OCI-LY3 (cell line): ENCODE results near the gene DISP3.
A peak's percentile ranks its signal among the peaks of the same experiment; 100 is the strongest.

Source experiments
- H2AFZ ChIP-seq: fragments of 200-600, 300-600 bp; shearing (Covaris generic); 2 replicates; pipeline ENCODE4 v1.6.0; 2014; ENCODE audit warnings: antibody characterized with exemption, low read depth, low read length
- H3K27ac ChIP-seq: fragments of 200-600, 300-600 bp; sonication (generic); 2 replicates; pipeline ENCODE4 v1.5.1; 2014; ENCODE audit warnings: mild to moderate bottlenecking, low read length, moderate library complexity, mixed read lengths
- H3K27me3 ChIP-seq: fragments of 200-600, 300-600 bp; sonication (generic); 2 replicates; pipeline ENCODE4 v1.6.1; 2014; ENCODE audit warnings: low read depth, low read length, mixed read lengths
- H3K36me3 ChIP-seq: fragments of 200-600, 300-600 bp; sonication (generic); replicated peaks from 2 replicates; pipeline ENCODE3; 2014; ENCODE audit warnings: low read depth, low read length, mixed read lengths
- H3K4me1 ChIP-seq: fragments of 300-600, 200-600 bp; sonication (generic); 2 replicates; pipeline ENCODE4 v1.6.1; 2014; ENCODE audit warnings: low read length, mixed read lengths
- H3K4me2 ChIP-seq: fragments of 200-600, 300-600 bp; sonication (generic); 2 replicates; pipeline ENCODE4 v1.6.1; 2014; ENCODE audit warnings: low read length, mixed read lengths
- H3K4me3 ChIP-seq: fragments of 300-600, 200-600 bp; sonication (generic); 2 replicates; pipeline ENCODE4 v1.5.1; 2014; ENCODE audit warnings: antibody characterized with exemption, mild to moderate bottlenecking, low read length, moderate library complexity
- H3K79me2 ChIP-seq: fragments of 300-600, 200-600 bp; shearing (Covaris generic); 2 replicates; pipeline ENCODE4 v1.6.1; 2014; ENCODE audit warnings: mild to moderate bottlenecking, low read length, mixed read lengths
- H3K9ac ChIP-seq: fragments of 300-600, 200-600 bp; shearing (Covaris generic); 2 replicates; pipeline ENCODE4 v1.6.0; 2014; ENCODE audit warnings: mild to moderate bottlenecking, low read length, moderate library complexity
- H3K9me3 ChIP-seq: fragments of 200-600, 300-600 bp; shearing (Covaris generic); 2 replicates; pipeline ENCODE4 v1.6.1; 2014; ENCODE audit warnings: low read length, mixed read lengths; ENCODE audit not compliant: insufficient read depth
- H4K20me1 ChIP-seq: fragments of 200-600, 300-600 bp; sonication (generic); 2 replicates; pipeline ENCODE4 v1.6.1; 2016; ENCODE audit warnings: low read length, mixed read lengths; ENCODE audit not compliant: insufficient read depth
- CTCF ChIP-seq: fragments of 200-600, 300-600 bp; sonication (generic); IDR thresholded peaks from 2 replicates; pipeline ENCODE4 v1.5.1; 2014; ENCODE audit warnings: antibody characterized with exemption, low read length, low read depth
- EZH2phosphoT487 ChIP-seq: fragments of 200-600 bp; shearing (Covaris generic); IDR thresholded peaks from 2 replicates; pipeline ENCODE4 v1.6.1; 2018; ENCODE audit warnings: antibody characterized with exemption, mixed run types, low read depth

DISP3 gene

DNA sequence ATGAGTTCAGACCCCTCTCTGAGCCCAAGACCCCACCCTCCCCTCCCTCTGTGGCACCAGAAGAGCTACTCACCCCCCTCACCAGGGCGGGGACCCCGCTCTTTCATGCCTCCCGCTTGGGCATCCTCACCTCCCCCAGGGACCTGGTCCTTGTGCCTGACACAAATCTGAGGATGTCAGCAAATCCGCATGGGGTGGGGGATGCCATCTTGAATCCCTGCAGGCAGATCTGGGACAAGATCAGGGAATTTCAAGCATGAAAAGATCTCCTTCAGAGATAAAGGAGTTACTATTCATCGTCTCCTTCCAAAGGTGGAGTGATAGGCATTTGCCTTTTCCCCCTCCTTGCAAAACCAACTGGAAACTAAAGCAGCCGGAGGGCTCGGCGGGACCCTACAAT, 81.1 kb downstream of the DISP3 start:
- Histone ChIP-seq H3K9ac (no peak overlapping the region), H3K79me2 (no peaks in the 10 kb centered on the region), H3K36me3 (no peaks in the 10 kb centered on the region), H2AFZ (no peak overlapping the region), H3K4me2 (no peak overlapping the region), H3K27me3 (peaks cover 11% of the 10 kb centered on the region), H3K9me3 (no peaks in the 10 kb centered on the region), H3K4me1 (peaks cover 16% of the 10 kb centered on the region), H3K4me3 (no peak overlapping the region), H3K27ac (no peak overlapping the region), H4K20me1 (no peaks in the 10 kb centered on the region)
- TF ChIP-seq EZH2phosphoT487 (no peak), CTCF (no peak)

DNA sequence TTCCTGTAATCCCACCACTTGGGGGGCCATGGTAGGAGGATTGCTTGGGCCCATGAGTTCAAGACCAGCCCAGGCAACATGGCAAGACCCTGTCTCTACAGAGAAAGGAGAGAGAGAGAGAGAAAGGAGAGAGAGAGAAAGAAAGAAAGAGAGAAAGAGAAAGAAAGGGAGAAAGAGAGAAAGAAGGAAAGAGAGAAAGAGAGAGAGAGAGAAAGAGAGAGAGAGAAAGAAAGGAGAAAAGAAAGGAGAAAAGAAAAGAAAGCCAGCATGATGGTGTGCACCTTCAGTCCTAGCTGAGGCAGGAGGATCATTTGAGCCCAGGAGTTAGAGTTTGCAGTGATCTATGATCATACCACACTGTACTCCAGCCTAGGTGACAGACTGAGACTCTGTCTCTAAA, 82.8 kb downstream of the DISP3 start:
- Histone ChIP-seq H3K9ac (no peak overlapping the region), H3K36me3 (no peaks in the 10 kb centered on the region), H2AFZ (no peak overlapping the region), H3K27ac (no peak overlapping the region), H3K4me3 (no peak overlapping the region), H4K20me1 (no peaks in the 10 kb centered on the region), H3K27me3 (peaks cover 11% of the 10 kb centered on the region), H3K9me3 (no peaks in the 10 kb centered on the region), H3K79me2 (no peaks in the 10 kb centered on the region), H3K4me1 (peaks cover 24% of the 10 kb centered on the region), H3K4me2 (no peak overlapping the region)
- no peak for TF ChIP-seq EZH2phosphoT487
- no peak for TF ChIP-seq CTCF

GRCh38 chr1:11562664-11563063, 83.7 kb downstream of the DISP3 start:
- H3K36me3 ChIP-seq: no peaks in the 10 kb centered on the region
- TF ChIP-seq CTCF (no peak), EZH2phosphoT487 (no peak)
- H3K27me3 ChIP-seq: peaks cover 14% of the 10 kb centered on the region
- no peaks in the 10 kb centered on the region for H3K79me2 ChIP-seq
- H4K20me1 ChIP-seq: no peaks in the 10 kb centered on the region
- H3K9ac ChIP-seq: no peak overlapping the region
- no peaks in the 10 kb centered on the region for H3K9me3 ChIP-seq
- H3K4me2 ChIP-seq: no peak overlapping the region
- no peak overlapping the region for H2AFZ ChIP-seq
- H3K4me1 ChIP-seq: peaks cover 24% of the 10 kb centered on the region
- H3K4me3 ChIP-seq: no peak overlapping the region
- no peak overlapping the region for H3K27ac ChIP-seq

DNA sequence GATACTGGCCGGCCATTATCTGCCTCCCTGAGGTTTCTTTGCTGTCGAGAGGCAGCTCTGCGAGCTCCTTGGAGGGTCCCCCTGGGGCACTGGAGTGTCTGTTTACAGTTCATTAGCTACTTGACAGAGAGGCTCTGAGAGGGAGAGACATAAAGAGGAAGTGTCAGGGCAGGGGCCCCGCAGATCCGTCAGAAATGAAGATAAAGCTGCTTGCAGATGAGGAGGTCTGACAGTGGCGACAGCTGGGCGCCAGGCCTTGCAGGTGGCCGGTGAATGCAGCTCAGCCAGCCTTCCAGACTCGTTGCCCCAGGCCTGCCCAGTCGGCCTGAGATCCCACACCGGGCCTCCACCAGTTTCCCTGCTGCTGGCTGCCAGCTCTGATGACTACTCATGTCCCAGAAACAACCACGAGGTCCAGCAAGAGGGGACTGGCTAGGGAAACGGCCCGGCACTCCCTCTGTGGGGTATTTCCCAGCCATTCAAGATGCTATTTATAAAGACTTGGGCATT, 84.7 kb downstream of the DISP3 start:
- Histone ChIP-seq H3K4me1 (peaks cover 24% of the 10 kb centered on the region), H3K9me3 (no peaks in the 10 kb centered on the region), H3K4me3 (peak overlapping the region; percentile 18; the same call in 1 of the 2 replicates), H3K36me3 (no peaks in the 10 kb centered on the region), H4K20me1 (no peaks in the 10 kb centered on the region), H2AFZ (no peak overlapping the region), H3K79me2 (no peaks in the 10 kb centered on the region), H3K4me2 (peak overlapping the region; percentile 42), H3K27ac (no peak overlapping the region), H3K9ac (no peak overlapping the region; the same call in 1 of the 2 replicates), H3K27me3 (0 out of 2 replicates have a peak, but pooled peaks cover 10% of the 10 kb centered on the region)
- TF ChIP-seq CTCF (no peak), EZH2phosphoT487 (no peak)
